ENCODE measurements around the gene HMGXB4.

Gene HMGXB4

GRCh38 chr22:35324762-35325161, 67.5 kb downstream of the HMGXB4 start:
- no peak for TF ChIP-seq CTCF (IDR thresholded peaks at IDR 0.05; ENCODE audit: low read length, missing control alignments)
- DNase-seq (ENCODE audit: low read depth), result no peak
- H3K4me3 ChIP-seq (replicated peaks; ENCODE audit: low read depth, low read length), result no peak overlapping the region

GRCh38 chr22:35325209-35325608, 67.9 kb downstream of the HMGXB4 start:
- no peak for DNase-seq (ENCODE audit: low read depth)
- no peak overlapping the region for H3K4me3 ChIP-seq (replicated peaks; ENCODE audit: low read depth, low read length)
- no peak for TF ChIP-seq CTCF (IDR thresholded peaks at IDR 0.05; ENCODE audit: low read length, missing control alignments)

- TF ChIP-seq CTCF (IDR thresholded peaks at IDR 0.05; ENCODE audit: low read length, missing control alignments), result no peak
- no peak for DNase-seq (ENCODE audit: low read depth)
Observed at GRCh38 chr22:35326854-35327562, 69.7 kb downstream of the HMGXB4 start.

GRCh38 chr22:35327690-35328471, 70.6 kb downstream of the HMGXB4 start:
- H3K4me3 ChIP-seq (replicated peaks; ENCODE audit: low read depth, low read length), result no peak overlapping the region
- TF ChIP-seq CTCF (IDR thresholded peaks at IDR 0.05; ENCODE audit: low read length, missing control alignments), result no peak
- DNase-seq (ENCODE audit: low read depth), result no peak

More at GRCh38 chr22:35326854-35327562, 69.7 kb downstream of the HMGXB4 start:
- no peak overlapping the region for H3K4me3 ChIP-seq (replicated peaks; ENCODE audit: low read depth, low read length)

GRCh38 chr22:35328472-35328885, 71.2 kb downstream of the HMGXB4 start:
- no peak for TF ChIP-seq CTCF (IDR thresholded peaks at IDR 0.05; ENCODE audit: low read length, missing control alignments)
- no peak overlapping the region for H3K4me3 ChIP-seq (replicated peaks; ENCODE audit: low read depth, low read length)
- no peak for DNase-seq (ENCODE audit: low read depth)

GRCh38 chr22:35329114-35329847, 72.0 kb downstream of the HMGXB4 start:
- no peak for TF ChIP-seq CTCF (IDR thresholded peaks at IDR 0.05; ENCODE audit: low read length, missing control alignments)
- H3K4me3 ChIP-seq (replicated peaks; ENCODE audit: low read depth, low read length), result no peak overlapping the region
- DNase-seq (ENCODE audit: low read depth), result no peak

Measured in fibroblast of pulmonary artery (primary cell).